HepG2 (cell line): ENCODE results near the gene ZNF282. TPM values are rescaled to one million over a fixed set of nuclear protein-coding genes. Genes with fewer than 3 reads are reported as not detected.

Experiments
- ATAC-seq: fragments of 200-7000 bp; cut with Tn5 transposase; 3 replicates; pipeline ENCODE4 v1.9.1; 2020; ENCODE audit warnings: mild to moderate bottlenecking, moderate library complexity
- BruUV-seq: library from RNA; stranded (reverse); fragments of 400-500 nt; replicated peaks from 2 replicates; lab custom pipeline; 2021; lab: Mats Ljungman, UMichigan
- CTCF ChIA-PET: fragments of 300-600 bp; formaldehyde crosslinking; extraction: SDS; loops from one replicate; lab custom pipeline; 2021; ENCODE audit warnings: low total read pairs, inconsistent platforms, low intra/inter-chr PET ratio; lab: Yijun Ruan, JAX
- POLR2A ChIA-PET: fragments of 350-600 bp; sonication (Branson Sonifier 250); formaldehyde crosslinking; loops from one replicate; lab custom pipeline; 2020; ENCODE audit warnings: antibody characterized with exemption, inconsistent platforms; lab: Yijun Ruan, JAX
- DNase-seq: peaks from one replicate; pipeline ENCODE4 v3.0.0-alpha.2; 2015; ENCODE audit warnings: low spot score
- FAIRE-seq: peaks from 3 replicates; lab custom pipeline; 2011; peaks lifted over from hg19 to GRCh38; lab: Jason Lieb, UNC
- H2AFZ ChIP-seq: one replicate; pipeline ENCODE4 v1.6.1; 2011; ENCODE audit warnings: low read length, inconsistent platforms
- H3K27ac ChIP-seq: fragments of 300-600 bp; 3 replicates; pipeline ENCODE4 v1.8.0; 2011; ENCODE audit warnings: mixed run types, mild to moderate bottlenecking, mixed read lengths, low read length, inconsistent platforms; ENCODE audit not compliant: insufficient read depth; ENCODE audit errors: extremely low read length
- H3K27me3 ChIP-seq, 2 experiments: fragments of 200-600 bp in 1 of 2; 2 replicates in 1 of 2; 3 replicates in 1 of 2; pipeline versions ENCODE4 v1.6.0 to v1.8.0; 2011; ENCODE audit warnings: low read length in 2 of 2, mild to moderate bottlenecking in 2 of 2, moderate library complexity in 2 of 2, inconsistent platforms in 1 of 2; ENCODE audit not compliant: insufficient read depth in 2 of 2, control insufficient read depth in 1 of 2
- H3K36me3 ChIP-seq, 2 experiments: fragments of 200-600 bp in 1 of 2; replicated peaks in 1 of 2; 2 replicates in 1 of 2; 3 replicates in 1 of 2; pipeline versions ENCODE4 v1.5.1 to v1.8.0; 2011; ENCODE audit warnings: low read length in 2 of 2, inconsistent platforms in 1 of 2; ENCODE audit not compliant: insufficient read depth in 2 of 2, control insufficient read depth in 1 of 2
- H3K4me1 ChIP-seq: 2 replicates; pipeline ENCODE4 v1.5.1; 2012; ENCODE audit warnings: low read length, inconsistent platforms; ENCODE audit not compliant: insufficient read depth
- H3K4me2 ChIP-seq: 2 replicates; pipeline ENCODE4 v1.6.0; 2011; ENCODE audit warnings: low read depth, low read length, inconsistent platforms
- H3K4me3 ChIP-seq, 3 experiments: fragments of 200-600 bp in 1 of 3; sonication (generic), shearing (Covaris generic) in 1 of 3; replicated peaks in 1 of 3; 2 replicates each; pipeline ENCODE4 v1.5.1; 2011 to 2016; ENCODE audit warnings: low read length in 3 of 3, inconsistent platforms in 2 of 3, low read depth in 2 of 3, mild to moderate bottlenecking in 2 of 3, control low read depth in 1 of 3, mixed read lengths in 1 of 3; ENCODE audit not compliant: insufficient read depth in 1 of 3
- H3K79me2 ChIP-seq: one replicate; pipeline ENCODE4 v1.6.1; 2011; ENCODE audit warnings: low read length, inconsistent platforms; ENCODE audit not compliant: insufficient read depth
- H3K9ac ChIP-seq: 2 replicates; pipeline ENCODE4 v1.6.0; 2011; ENCODE audit warnings: mild to moderate bottlenecking, low read depth, low read length, inconsistent platforms; ENCODE audit not compliant: insufficient read depth
- H3K9me3 ChIP-seq: 2 replicates; pipeline ENCODE4 v1.5.1; 2012; ENCODE audit warnings: mild to moderate bottlenecking, low read length
- H4K20me1 ChIP-seq: 2 replicates; pipeline ENCODE4 v1.6.0; 2011; ENCODE audit warnings: inconsistent platforms, mild to moderate bottlenecking, low read length, moderate library complexity; ENCODE audit not compliant: insufficient read depth
- ARNT2 ChIP-seq: sonication (generic); formaldehyde crosslinking; IDR thresholded peaks from 2 replicates; pipeline ENCODE4 v1.8.0; 2022; ENCODE audit warnings: mild to moderate bottlenecking, low read depth, missing genetic modification reagents, moderate library complexity
- ATF7-NPFF ChIP-seq: sonication (generic); formaldehyde crosslinking; IDR thresholded peaks from 2 replicates; pipeline ENCODE4 v1.8.1; 2023; ENCODE audit warnings: mild to moderate bottlenecking, low read depth, missing genetic modification reagents, moderate library complexity
- CCDC6 ChIP-seq: sonication (generic); formaldehyde crosslinking; IDR thresholded peaks from 2 replicates; pipeline ENCODE4 v1.8.1; 2022; ENCODE audit warnings: mild to moderate bottlenecking, missing genetic modification reagents, moderate library complexity
- ISX ChIP-seq: sonication (generic); formaldehyde crosslinking; conservative IDR thresholded peaks from 2 replicates; pipeline ENCODE4 v1.5.0; 2020; ENCODE audit warnings: missing genetic modification reagents
- MED13 ChIP-seq: sonication (generic); formaldehyde crosslinking; IDR thresholded peaks from 2 replicates; pipeline ENCODE4 v1.5.0; 2020; ENCODE audit warnings: missing genetic modification reagents
- SAFB2 ChIP-seq: sonication (generic); formaldehyde crosslinking; IDR thresholded peaks from 2 replicates; pipeline ENCODE4 v1.5.1; 2020; ENCODE audit warnings: missing genetic modification reagents, low read depth, mild to moderate bottlenecking, borderline replicate concordance
- SP4 ChIP-seq: sonication (generic); formaldehyde crosslinking; IDR thresholded peaks from 2 replicates; pipeline ENCODE4 v1.8.1; 2023; ENCODE audit warnings: mild to moderate bottlenecking, missing genetic modification reagents
- TP53 ChIP-seq: sonication (generic); formaldehyde crosslinking; conservative IDR thresholded peaks from 2 replicates; pipeline ENCODE4 v1.4.0; 2020; ENCODE audit warnings: missing genetic modification reagents
- TRIM24 ChIP-seq: sonication (generic); formaldehyde crosslinking; IDR thresholded peaks from 2 replicates; pipeline ENCODE4 v1.8.0; 2022; ENCODE audit warnings: mild to moderate bottlenecking, missing genetic modification reagents
- ZNF224 ChIP-seq: sonication (generic); formaldehyde crosslinking; IDR thresholded peaks from 2 replicates; pipeline ENCODE4 v1.5.0; 2020; ENCODE audit warnings: mild to moderate bottlenecking, missing genetic modification reagents
- ZNF451 ChIP-seq: sonication (generic); formaldehyde crosslinking; IDR thresholded peaks from 2 replicates; pipeline ENCODE4 v1.5.0; 2020; ENCODE audit warnings: mild to moderate bottlenecking, missing genetic modification reagents
- ZNF7 ChIP-seq: IDR thresholded peaks from 2 replicates; pipeline ENCODE4 v1.6.1; 2016; ENCODE audit warnings: missing biosample characterization, missing genetic modification reagents
- ZNF790 ChIP-seq: sonication (generic); formaldehyde crosslinking; IDR thresholded peaks from 2 replicates; pipeline ENCODE4 v1.8.0; 2022; ENCODE audit warnings: missing genetic modification reagents, mild to moderate bottlenecking, borderline replicate concordance
- ZNF878 ChIP-seq: sonication (generic); formaldehyde crosslinking; IDR thresholded peaks from 2 replicates; pipeline ENCODE4 v1.8.1; 2023; ENCODE audit warnings: mild to moderate bottlenecking, missing genetic modification reagents, moderate library complexity
- ZSCAN12 ChIP-seq: sonication (generic); formaldehyde crosslinking; IDR thresholded peaks from 2 replicates; pipeline ENCODE4 v1.9.0; 2021; ENCODE audit warnings: mild to moderate bottlenecking, missing genetic modification reagents
- WGBS: methylation state at CpG from one replicate; pipeline ENCODE4 v1.1.6; 2017; ENCODE audit warnings: low lambda C conversion rate; 5-methylcytosine and 5-hydroxymethylcytosine counted together
- in situ Hi-C: cut with HindIII; loops from 2 replicates; pipeline ENCODE4 v1.10.0; 2017; ENCODE audit warnings: low pct_unique_long_range_greater_than_20kb; ENCODE audit not compliant: extremely low pct_ligation_motif_present
- intact Hi-C: fragments of 100-400 bp; cut with micrococcal nuclease; formaldehyde crosslinking; loops from one replicate; pipeline ENCODE4 v1.10.0; 2022; ENCODE audit not compliant: unreplicated experiment
- polyA plus RNA-seq, 8 experiments: library from polyadenylated mRNA; depleted of rRNA in 3 of 8; stranded (reverse) in 7 of 8; unstranded in 1 of 8; fragments of >200 nt; fragmentation: Illumina TruSeq in 4 of 8; extraction: Trizol in 4 of 8; gene quantifications; 2 replicates each; pipeline versions ENCODE4 v1.2.1 to v1.2.3, GENCODE V29; 2011 to 2016; ENCODE audit warnings: low read depth in 4 of 8, missing spikeins in 1 of 8, mixed read lengths in 1 of 8; ENCODE audit not compliant: insufficient read depth in 1 of 8
- total RNA-seq, 5 experiments: library from RNA; depleted of rRNA; stranded (reverse); fragments of >200 nt; fragmentation: Illumina TruSeq; extraction: Trizol; gene quantifications; 2 replicates each; pipeline ENCODE4 v1.2.3, GENCODE V29; 2016; ENCODE audit warnings: low read depth in 1 of 5
- TF ChIP-seq, protein P1 (sequence below): IDR thresholded peaks from 2 replicates; pipeline ENCODE4 v1.6.1; 2016; ENCODE audit warnings: low read depth, borderline replicate concordance
- TF ChIP-seq, protein P2 (sequence below): sonication (generic); formaldehyde crosslinking; IDR thresholded peaks from 2 replicates; pipeline ENCODE4 v1.5.0; 2020; ENCODE audit warnings: mild to moderate bottlenecking, missing genetic modification reagents, borderline replicate concordance
- TF ChIP-seq, protein P3 (sequence below): sonication (generic); formaldehyde crosslinking; IDR thresholded peaks from 2 replicates; pipeline ENCODE4 v1.4.0; 2020; ENCODE audit warnings: low read depth, mild to moderate bottlenecking, missing genetic modification reagents

Gene ZNF282
- total and polyA plus RNA-seq, 2 of the 13 experiments (the other 11 are each of a cell fraction or from before 2014, with no cell fraction given), result 9.1 to 20.9 TPM

DNA sequence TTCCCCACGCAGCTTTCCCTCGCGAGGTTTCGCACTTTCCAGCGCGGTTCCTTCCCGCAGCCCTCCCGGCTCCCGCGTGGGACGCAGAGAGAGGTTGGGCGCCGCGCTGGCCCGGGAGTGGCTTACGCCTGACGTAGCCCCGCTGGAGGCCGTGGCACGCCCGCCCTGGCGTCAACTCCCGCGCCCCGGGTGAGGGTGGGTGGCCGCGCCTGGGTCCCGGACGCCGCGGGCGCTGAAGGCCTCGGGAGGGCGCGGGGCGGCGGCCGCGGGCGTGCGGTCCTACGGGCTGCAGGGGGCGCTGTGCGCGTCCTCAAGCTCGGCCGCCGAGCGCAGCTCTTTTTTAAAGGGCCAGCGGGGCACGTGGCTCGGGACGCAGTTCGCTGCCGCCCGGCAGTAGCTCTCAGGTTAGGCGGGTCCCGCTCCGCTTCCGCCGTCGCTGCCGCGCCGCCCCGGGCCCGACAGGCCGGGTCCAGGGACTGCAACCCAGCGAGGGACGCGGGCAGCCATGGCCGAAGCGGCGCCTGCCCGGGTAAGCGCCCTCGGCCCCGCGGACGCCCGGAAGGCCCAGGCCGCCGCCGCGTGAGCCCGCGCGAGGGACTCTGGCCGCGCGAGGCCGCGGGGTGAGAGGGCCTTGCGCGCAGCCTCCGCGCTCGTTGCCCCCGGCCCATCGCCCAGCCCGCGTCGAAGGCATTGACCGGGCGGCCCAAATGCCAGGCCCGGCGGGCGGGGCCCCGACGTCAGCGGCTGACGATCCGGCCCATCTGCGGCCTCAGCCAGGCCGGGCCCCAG lies 66.7 kb downstream of the ZNF282 start, which contains the start of gene ZNF783:
Gene ZNF783, plus strand, starts transcription at position 368 of the 789 bp plus-strand sequence. Its CDS starts 138 bp downstream, at position 506.
- FAIRE-seq, result no peak
- intact Hi-C loops, result no loop called here
- WGBS, result under 1% methylated on average over 14 of the region's 115 CpGs
- peak; percentile 88 for TF ChIP-seq SP4 (CRISPR knock-in tag)
- no peak for TF ChIP-seq MED13 (CRISPR knock-in tag)
- TF ChIP-seq ZSCAN12 (CRISPR knock-in tag), result peak; percentile 69; the same call in 1 of the 2 replicates
- TF ChIP-seq CCDC6 (CRISPR knock-in tag), result peak; percentile 99
- TF ChIP-seq, protein P1, sequence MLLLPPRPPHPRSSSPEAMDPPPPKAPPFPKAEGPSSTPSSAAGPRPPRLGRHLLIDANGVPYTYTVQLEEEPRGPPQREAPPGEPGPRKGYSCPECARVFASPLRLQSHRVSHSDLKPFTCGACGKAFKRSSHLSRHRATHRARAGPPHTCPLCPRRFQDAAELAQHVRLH, result peak; percentile 27; the same call in 1 of the 2 replicates
- peak; percentile 95 for TF ChIP-seq ZNF451 (CRISPR knock-in tag)
- TF ChIP-seq, protein P2, sequence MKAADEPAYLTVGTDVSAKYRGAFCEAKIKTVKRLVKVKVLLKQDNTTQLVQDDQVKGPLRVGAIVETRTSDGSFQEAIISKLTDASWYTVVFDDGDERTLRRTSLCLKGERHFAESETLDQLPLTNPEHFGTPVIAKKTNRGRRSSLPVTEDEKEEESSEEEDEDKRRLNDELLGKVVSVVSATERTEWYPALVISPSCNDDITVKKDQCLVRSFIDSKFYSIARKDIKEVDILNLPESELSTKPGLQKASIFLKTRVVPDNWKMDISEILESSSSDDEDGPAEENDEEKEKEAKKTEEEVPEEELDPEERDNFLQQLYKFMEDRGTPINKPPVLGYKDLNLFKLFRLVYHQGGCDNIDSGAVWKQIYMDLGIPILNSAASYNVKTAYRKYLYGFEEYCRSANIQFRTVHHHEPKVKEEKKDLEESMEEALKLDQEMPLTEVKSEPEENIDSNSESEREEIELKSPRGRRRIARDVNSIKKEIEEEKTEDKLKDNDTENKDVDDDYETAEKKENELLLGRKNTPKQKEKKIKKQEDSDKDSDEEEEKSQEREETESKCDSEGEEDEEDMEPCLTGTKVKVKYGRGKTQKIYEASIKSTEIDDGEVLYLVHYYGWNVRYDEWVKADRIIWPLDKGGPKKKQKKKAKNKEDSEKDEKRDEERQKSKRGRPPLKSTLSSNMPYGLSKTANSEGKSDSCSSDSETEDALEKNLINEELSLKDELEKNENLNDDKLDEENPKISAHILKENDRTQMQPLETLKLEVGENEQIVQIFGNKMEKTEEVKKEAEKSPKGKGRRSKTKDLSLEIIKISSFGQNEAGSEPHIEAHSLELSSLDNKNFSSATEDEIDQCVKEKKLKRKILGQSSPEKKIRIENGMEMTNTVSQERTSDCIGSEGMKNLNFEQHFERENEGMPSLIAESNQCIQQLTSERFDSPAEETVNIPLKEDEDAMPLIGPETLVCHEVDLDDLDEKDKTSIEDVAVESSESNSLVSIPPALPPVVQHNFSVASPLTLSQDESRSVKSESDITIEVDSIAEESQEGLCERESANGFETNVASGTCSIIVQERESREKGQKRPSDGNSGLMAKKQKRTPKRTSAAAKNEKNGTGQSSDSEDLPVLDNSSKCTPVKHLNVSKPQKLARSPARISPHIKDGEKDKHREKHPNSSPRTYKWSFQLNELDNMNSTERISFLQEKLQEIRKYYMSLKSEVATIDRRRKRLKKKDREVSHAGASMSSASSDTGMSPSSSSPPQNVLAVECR (CRISPR knock-in tag), result peak; percentile 53; the same call in 1 of the 2 replicates
- no peak for TF ChIP-seq ZNF7
- TF ChIP-seq ARNT2, result peak; percentile 99
- peak; percentile 99; the same call in 1 of the 2 replicates for TF ChIP-seq ZNF790 (CRISPR knock-in tag)
- 0 out of 2 replicates have a peak, but pooled peaks have one; percentile 53 for TF ChIP-seq ZNF224 (CRISPR knock-in tag)
- TF ChIP-seq, protein P3, sequence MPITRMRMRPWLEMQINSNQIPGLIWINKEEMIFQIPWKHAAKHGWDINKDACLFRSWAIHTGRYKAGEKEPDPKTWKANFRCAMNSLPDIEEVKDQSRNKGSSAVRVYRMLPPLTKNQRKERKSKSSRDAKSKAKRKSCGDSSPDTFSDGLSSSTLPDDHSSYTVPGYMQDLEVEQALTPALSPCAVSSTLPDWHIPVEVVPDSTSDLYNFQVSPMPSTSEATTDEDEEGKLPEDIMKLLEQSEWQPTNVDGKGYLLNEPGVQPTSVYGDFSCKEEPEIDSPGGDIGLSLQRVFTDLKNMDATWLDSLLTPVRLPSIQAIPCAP (CRISPR knock-in tag), result no peak
- TF ChIP-seq TP53 (CRISPR knock-in tag), result 0 out of 2 replicates have a peak, but pooled peaks have one; percentile 46
- peak; percentile 76; the same call in 1 of the 2 replicates for TF ChIP-seq ZNF878 (CRISPR knock-in tag)
- TF ChIP-seq ISX, result peak; percentile 6; the same call in 1 of the 2 replicates
- TF ChIP-seq TRIM24 (CRISPR knock-in tag), result no peak
- TF ChIP-seq ATF7-NPFF, result peak; percentile 97
- peak; percentile 96 for TF ChIP-seq SAFB2 (CRISPR knock-in tag)

More for the DNA sequence above, 66.7 kb downstream of the ZNF282 start, which contains the start of gene ZNF783:
- ChIA-PET CTCF (interaction anchor here (0.7 to 1.9 kb wide), 2 partner anchors 24 to 160 kb away, joined by 3 to 8 read pairs; no protein-coding TSS in a partner anchor), POLR2A (interaction anchor here (0.9 to 1.8 kb wide), 8 partner anchors 11 to 362 kb away, joined by 3 to 16 read pairs (median 4); partner anchors contain the start of genes ZNF282, ZNF398 and ZNF777)
- TSS peak; percentile 49 for BruUV-seq
- Histone ChIP-seq H3K9ac (peak within 1 kb of the TSS; percentile 86), H3K79me2 (no peaks in the 10 kb centered on the region), H3K9me3 (no peaks in the 10 kb centered on the region), H3K27me3 (no peaks in the 10 kb centered on the region), H2AFZ (no peak within 1 kb of the TSS), H3K4me2 (peak within 1 kb of the TSS; percentile 96), H4K20me1 (no peaks in the 10 kb centered on the region), H3K4me3 (peak within 1 kb of the TSS; percentile 58 to 73 (median 69); a peak in 5 of 6 replicates), H3K36me3 (peaks cover 4 to 5% of the 10 kb centered on the region in 2 experiments; a peak in 3 of 5 replicates), H3K27ac (peak within 1 kb of the TSS; percentile 48), H3K4me1 (peaks cover 17% of the 10 kb centered on the region)
- peak; percentile 70 for DNase-seq
- in situ Hi-C loops, result no loop called here
- ATAC-seq, result peak; percentile 95
